Neural cell (in vitro differentiated cells): ENCODE results near the gene SH3GL3. TPM values are rescaled to one million over a fixed set of nuclear protein-coding genes. Genes with fewer than 3 reads are reported as not detected.

Experiments
- H2AFZ ChIP-seq: fragments of 200-600, 300-800 bp; sonication (generic), shearing (Covaris generic); 2 replicates; pipeline ENCODE4 v1.6.0; 2014; ENCODE audit warnings: low read depth, mild to moderate bottlenecking, antibody characterized with exemption, low read length, moderate library complexity
- H3F3A ChIP-seq: fragments of 200-600 bp; shearing (Covaris generic); 2 replicates; pipeline ENCODE4 v1.6.1; 2016; ENCODE audit warnings: mild to moderate bottlenecking, moderate library complexity, mixed read lengths, antibody characterized with exemption, low read length; ENCODE audit not compliant: insufficient read depth, poor library complexity, severe bottlenecking
- H3K27ac ChIP-seq: fragments of 200-600, 300-800 bp; sonication (generic), shearing (Covaris generic); 2 replicates; pipeline ENCODE4 v1.5.1; 2014; ENCODE audit warnings: mild to moderate bottlenecking, low read length, moderate library complexity
- H3K27me3 ChIP-seq: fragments of 300-800, 200-600 bp; sonication (generic), shearing (Covaris generic); 2 replicates; pipeline ENCODE4 v1.6.0; 2014; ENCODE audit warnings: mild to moderate bottlenecking, low read depth, low read length, moderate library complexity; ENCODE audit not compliant: insufficient read depth
- H3K36me3 ChIP-seq: fragments of 300-800, 200-600 bp; sonication (generic), shearing (Covaris generic); 2 replicates; pipeline ENCODE4 v1.5.1; 2014; ENCODE audit warnings: mild to moderate bottlenecking, antibody characterized with exemption, low read length, moderate library complexity; ENCODE audit not compliant: insufficient read depth
- H3K4me2 ChIP-seq: fragments of 300-800, 200-600 bp; sonication (generic), shearing (Covaris generic); 2 replicates; pipeline ENCODE4 v1.6.0; 2014; ENCODE audit warnings: mild to moderate bottlenecking, low read length
- H3K4me3 ChIP-seq: fragments of 300-800, 200-600 bp; sonication (generic), shearing (Covaris generic); 2 replicates; pipeline ENCODE4 v1.5.1; 2014; ENCODE audit warnings: mild to moderate bottlenecking, low read length, moderate library complexity
- H3K79me2 ChIP-seq: fragments of 200-600 bp; shearing (Covaris generic); replicated peaks from 2 replicates; pipeline ENCODE4 v1.6.0; 2014; ENCODE audit warnings: mild to moderate bottlenecking, low read length, moderate library complexity; ENCODE audit not compliant: insufficient read depth
- H3K9ac ChIP-seq: fragments of 300-800, 200-600 bp; sonication (generic), shearing (Covaris generic); 2 replicates; pipeline ENCODE4 v1.6.1; 2016; ENCODE audit warnings: mild to moderate bottlenecking, low read length, mixed read lengths
- H3K9me2 ChIP-seq: fragments of 200-600 bp; shearing (Covaris generic); 2 replicates; pipeline ENCODE4 v1.6.1; 2016; ENCODE audit warnings: mild to moderate bottlenecking, low read length, mixed read lengths; ENCODE audit not compliant: insufficient read depth
- H3K9me3 ChIP-seq: fragments of 200-600, 300-800 bp; sonication (generic), shearing (Covaris generic); 2 replicates; pipeline ENCODE4 v1.6.1; 2016; ENCODE audit warnings: mild to moderate bottlenecking, mixed run types, low read length, moderate library complexity, mixed read lengths
- H4K20me1 ChIP-seq: fragments of 200-600 bp; shearing (Covaris generic); 2 replicates; pipeline ENCODE4 v1.6.1; 2016; ENCODE audit warnings: mild to moderate bottlenecking, mixed run types; ENCODE audit not compliant: insufficient read depth
- CTCF ChIP-seq: fragments of 450-650 bp; IDR thresholded peaks from 2 replicates; pipeline ENCODE4 v1.5.1; 2014; ENCODE audit warnings: antibody characterized with exemption, mild to moderate bottlenecking, moderate library complexity; ENCODE audit not compliant: poor library complexity, severe bottlenecking
- EP300 ChIP-seq: fragments of 450-650 bp; conservative IDR thresholded peaks from 2 replicates; pipeline ENCODE4 v1.6.1; 2014; ENCODE audit warnings: antibody characterized with exemption, mild to moderate bottlenecking, moderate library complexity; ENCODE audit not compliant: poor library complexity, severe bottlenecking
- MXI1 ChIP-seq: fragments of 450-650 bp; conservative IDR thresholded peaks from 2 replicates; pipeline ENCODE4 v1.6.1; 2014; ENCODE audit warnings: antibody characterized with exemption, mild to moderate bottlenecking; ENCODE audit not compliant: poor library complexity, severe bottlenecking
- RAD21 ChIP-seq: fragments of 450-650 bp; conservative IDR thresholded peaks from 2 replicates; pipeline ENCODE4 v1.6.1; 2014; ENCODE audit warnings: antibody characterized with exemption, mild to moderate bottlenecking, moderate library complexity
- TAF1 ChIP-seq: IDR thresholded peaks from 2 replicates; pipeline ENCODE4 v1.6.1; 2012; ENCODE audit warnings: low read depth
- polyA plus RNA-seq: library from polyadenylated mRNA; depleted of rRNA; stranded (reverse); fragments of >200 nt; gene quantifications from 2 replicates; pipeline ENCODE4 v1.2.3, GENCODE V29; 2014
- TF ChIP-seq, protein P1 (sequence below): IDR thresholded peaks from 2 replicates; pipeline ENCODE4 v1.6.1; 2012; ENCODE audit warnings: borderline replicate concordance

SH3GL3 gene
- polyA plus RNA-seq, 1 donor from 2014 or later, result 104 TPM

DNA sequence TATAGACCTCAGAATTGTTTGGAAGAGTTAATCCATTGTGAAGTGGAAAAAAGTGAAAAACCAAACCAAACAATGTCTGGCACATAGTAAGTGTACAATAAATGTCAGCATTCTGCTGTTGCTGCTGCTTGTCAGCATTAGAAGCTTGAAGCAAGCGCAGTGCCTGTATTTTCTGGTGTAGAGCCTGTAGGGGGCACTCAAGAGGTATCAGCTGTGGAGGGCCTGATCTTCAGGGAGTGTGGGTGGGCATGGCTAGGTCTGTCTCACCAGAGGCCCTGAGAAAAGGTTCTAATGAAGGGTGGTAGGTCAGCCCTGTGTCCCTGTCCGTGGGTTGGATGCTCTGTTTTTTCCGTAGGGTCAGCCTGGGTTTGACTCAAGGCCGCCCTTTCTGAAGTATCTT, 210.4 kb downstream of the SH3GL3 start:
- no peak overlapping the region for H3K4me2 ChIP-seq

GRCh38 chr15:83658430-83659416, 211.6 kb downstream of the SH3GL3 start:
- no peaks in the 10 kb centered on the region for H3K79me2 ChIP-seq
- H3K9me3 ChIP-seq, result no peaks in the 10 kb centered on the region
- H3K9ac ChIP-seq, result no peak overlapping the region
- no peaks in the 10 kb centered on the region for H4K20me1 ChIP-seq
- no peak overlapping the region for H2AFZ ChIP-seq
- no peaks in the 10 kb centered on the region for H3K36me3 ChIP-seq
- H3K4me2 ChIP-seq, result no peak overlapping the region
- H3F3A ChIP-seq, result no peaks in the 10 kb centered on the region
- H3K27ac ChIP-seq, result no peak overlapping the region
- TF ChIP-seq MXI1 (no peak), RAD21 (no peak), CTCF (no peak), EP300 (no peak)
- H3K9me2 ChIP-seq, result no peaks in the 10 kb centered on the region
- H3K27me3 ChIP-seq, result peaks cover 28% of the 10 kb centered on the region
- no peak overlapping the region for H3K4me3 ChIP-seq

More for the DNA sequence above, 210.4 kb downstream of the SH3GL3 start:
- H2AFZ ChIP-seq, result no peak overlapping the region
- H3K9ac ChIP-seq, result no peak overlapping the region
- TF ChIP-seq, protein P1, sequence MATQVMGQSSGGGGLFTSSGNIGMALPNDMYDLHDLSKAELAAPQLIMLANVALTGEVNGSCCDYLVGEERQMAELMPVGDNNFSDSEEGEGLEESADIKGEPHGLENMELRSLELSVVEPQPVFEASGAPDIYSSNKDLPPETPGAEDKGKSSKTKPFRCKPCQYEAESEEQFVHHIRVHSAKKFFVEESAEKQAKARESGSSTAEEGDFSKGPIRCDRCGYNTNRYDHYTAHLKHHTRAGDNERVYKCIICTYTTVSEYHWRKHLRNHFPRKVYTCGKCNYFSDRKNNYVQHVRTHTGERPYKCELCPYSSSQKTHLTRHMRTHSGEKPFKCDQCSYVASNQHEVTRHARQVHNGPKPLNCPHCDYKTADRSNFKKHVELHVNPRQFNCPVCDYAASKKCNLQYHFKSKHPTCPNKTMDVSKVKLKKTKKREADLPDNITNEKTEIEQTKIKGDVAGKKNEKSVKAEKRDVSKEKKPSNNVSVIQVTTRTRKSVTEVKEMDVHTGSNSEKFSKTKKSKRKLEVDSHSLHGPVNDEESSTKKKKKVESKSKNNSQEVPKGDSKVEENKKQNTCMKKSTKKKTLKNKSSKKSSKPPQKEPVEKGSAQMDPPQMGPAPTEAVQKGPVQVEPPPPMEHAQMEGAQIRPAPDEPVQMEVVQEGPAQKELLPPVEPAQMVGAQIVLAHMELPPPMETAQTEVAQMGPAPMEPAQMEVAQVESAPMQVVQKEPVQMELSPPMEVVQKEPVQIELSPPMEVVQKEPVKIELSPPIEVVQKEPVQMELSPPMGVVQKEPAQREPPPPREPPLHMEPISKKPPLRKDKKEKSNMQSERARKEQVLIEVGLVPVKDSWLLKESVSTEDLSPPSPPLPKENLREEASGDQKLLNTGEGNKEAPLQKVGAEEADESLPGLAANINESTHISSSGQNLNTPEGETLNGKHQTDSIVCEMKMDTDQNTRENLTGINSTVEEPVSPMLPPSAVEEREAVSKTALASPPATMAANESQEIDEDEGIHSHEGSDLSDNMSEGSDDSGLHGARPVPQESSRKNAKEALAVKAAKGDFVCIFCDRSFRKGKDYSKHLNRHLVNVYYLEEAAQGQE, result no peak
- no peak for TF ChIP-seq MXI1
- TF ChIP-seq TAF1, result no peak
- no peaks in the 10 kb centered on the region for H3F3A ChIP-seq
- H3K4me3 ChIP-seq, result no peak overlapping the region
- no peak overlapping the region for H3K27ac ChIP-seq
- H3K79me2 ChIP-seq, result no peaks in the 10 kb centered on the region
- H3K27me3 ChIP-seq, result peaks cover 36% of the 10 kb centered on the region
- H3K9me2 ChIP-seq, result no peaks in the 10 kb centered on the region
- peaks cover 3% of the 10 kb centered on the region for H3K9me3 ChIP-seq
- no peaks in the 10 kb centered on the region for H3K36me3 ChIP-seq
- H4K20me1 ChIP-seq, result no peaks in the 10 kb centered on the region

GRCh38 chr15:83659417-83659812, 212.3 kb downstream of the SH3GL3 start:
- Histone ChIP-seq H4K20me1 (no peaks in the 10 kb centered on the region), H3K4me2 (no peak overlapping the region), H3K4me3 (no peak overlapping the region), H3K9ac (no peak overlapping the region), H3K27ac (no peak overlapping the region), H2AFZ (no peak overlapping the region), H3K27me3 (peaks cover 23% of the 10 kb centered on the region), H3K36me3 (no peaks in the 10 kb centered on the region), H3K79me2 (no peaks in the 10 kb centered on the region), H3K9me3 (no peaks in the 10 kb centered on the region), H3F3A (no peaks in the 10 kb centered on the region), H3K9me2 (no peaks in the 10 kb centered on the region)
- TF ChIP-seq CTCF, result no peak
